COLO668 (cell line): ENCODE results near the gene MRPS30.
"Not testable (repeated sequence)": the region's sequence is repeated elsewhere in the genome, so short reads cannot be mapped to it uniquely, and the experiment has no call there.

Experiments
- DNase-seq: peaks from one replicate; lab custom pipeline; 2025; ENCODE audit not compliant: unreplicated experiment; lab: John Stamatoyannopoulos, UW

The MRPS30 gene

DNA sequence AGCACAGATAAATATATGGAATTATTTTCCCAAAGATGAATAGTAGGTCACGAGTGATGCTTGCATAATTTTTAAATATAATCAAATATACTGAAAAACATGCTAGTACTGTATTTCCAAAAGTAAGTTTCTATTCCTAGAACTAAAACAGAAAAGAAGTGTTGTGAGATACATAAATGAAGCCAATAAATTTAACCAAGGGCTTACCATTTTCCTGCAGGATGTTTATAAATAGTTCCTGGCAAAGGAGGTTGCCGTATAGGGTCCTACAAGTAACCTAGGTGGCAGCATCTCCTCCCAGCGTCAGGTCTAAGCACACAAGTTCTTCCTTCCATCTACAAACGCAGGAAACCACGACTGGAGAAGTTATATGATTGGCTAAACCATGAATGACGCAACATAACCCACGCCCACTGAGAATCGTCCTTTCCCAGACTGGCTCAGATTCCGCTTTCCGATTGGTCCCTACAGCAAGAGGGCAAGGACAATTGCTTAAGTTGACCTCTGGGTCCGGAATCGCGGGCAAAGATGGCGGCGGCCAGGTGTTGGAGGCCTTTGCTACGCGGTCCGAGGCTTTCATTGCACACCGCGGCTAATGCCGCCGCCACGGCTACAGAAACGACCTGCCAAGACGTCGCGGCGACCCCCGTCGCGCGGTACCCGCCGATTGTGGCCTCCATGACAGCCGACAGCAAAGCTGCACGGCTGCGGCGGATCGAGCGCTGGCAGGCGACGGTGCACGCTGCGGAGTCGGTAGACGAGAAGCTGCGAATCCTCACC, at the start of gene MRPS30:
MRPS30 (plus strand) TSS at position 513 of the 780 bp plus-strand sequence; CDS start at position 529, 16 bp downstream.
- peak; percentile 94 for DNase-seq

DNA sequence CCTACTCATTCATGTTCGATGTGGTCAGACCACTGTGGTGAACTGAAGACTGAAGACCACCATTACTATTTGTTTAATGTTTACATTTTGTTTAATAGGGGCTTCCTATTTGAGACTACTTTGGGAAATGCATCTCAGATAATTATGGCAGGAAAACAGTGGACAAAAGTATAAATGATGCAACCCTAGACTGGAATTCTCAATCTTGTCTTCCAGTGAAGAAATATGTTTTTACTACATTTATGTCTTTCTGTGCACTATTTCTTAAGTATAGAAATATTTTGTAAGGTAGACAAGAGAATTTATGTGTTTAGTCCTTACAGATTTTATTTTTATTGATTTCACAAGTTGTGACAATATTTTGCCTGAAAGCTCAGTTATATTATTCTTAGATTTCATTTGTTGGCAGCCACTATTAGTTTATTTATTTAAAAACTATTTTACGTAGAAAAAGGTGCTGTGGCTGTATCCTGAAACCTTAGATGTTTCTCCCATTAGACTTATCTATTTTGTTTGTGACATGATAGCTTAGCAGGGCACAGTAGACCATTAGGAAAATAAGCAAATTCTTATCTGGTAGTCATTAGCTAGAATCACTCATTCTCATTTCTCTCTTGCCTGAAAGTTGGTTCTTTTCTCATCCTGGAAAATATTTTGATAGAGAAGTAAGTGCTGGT, 39.4 kb upstream of the MRPS30 start:
- DNase-seq = no peak

DNA sequence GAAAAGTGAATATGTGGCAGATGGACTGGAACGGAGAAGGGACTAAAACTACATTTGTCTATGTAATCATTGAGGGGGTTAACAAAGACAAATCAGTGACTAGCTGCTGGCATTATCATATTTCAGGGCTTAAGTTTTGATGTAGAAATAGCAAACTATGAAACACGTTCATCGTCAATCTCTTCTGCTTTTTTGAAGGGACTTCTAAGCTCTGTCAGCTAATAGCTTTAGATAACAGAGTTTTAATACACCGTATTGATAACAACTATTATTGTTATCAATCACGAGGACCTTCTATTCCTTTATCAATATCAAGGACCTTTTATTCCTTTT, 38.9 kb upstream of the MRPS30 start:
- no peak for DNase-seq

DNA sequence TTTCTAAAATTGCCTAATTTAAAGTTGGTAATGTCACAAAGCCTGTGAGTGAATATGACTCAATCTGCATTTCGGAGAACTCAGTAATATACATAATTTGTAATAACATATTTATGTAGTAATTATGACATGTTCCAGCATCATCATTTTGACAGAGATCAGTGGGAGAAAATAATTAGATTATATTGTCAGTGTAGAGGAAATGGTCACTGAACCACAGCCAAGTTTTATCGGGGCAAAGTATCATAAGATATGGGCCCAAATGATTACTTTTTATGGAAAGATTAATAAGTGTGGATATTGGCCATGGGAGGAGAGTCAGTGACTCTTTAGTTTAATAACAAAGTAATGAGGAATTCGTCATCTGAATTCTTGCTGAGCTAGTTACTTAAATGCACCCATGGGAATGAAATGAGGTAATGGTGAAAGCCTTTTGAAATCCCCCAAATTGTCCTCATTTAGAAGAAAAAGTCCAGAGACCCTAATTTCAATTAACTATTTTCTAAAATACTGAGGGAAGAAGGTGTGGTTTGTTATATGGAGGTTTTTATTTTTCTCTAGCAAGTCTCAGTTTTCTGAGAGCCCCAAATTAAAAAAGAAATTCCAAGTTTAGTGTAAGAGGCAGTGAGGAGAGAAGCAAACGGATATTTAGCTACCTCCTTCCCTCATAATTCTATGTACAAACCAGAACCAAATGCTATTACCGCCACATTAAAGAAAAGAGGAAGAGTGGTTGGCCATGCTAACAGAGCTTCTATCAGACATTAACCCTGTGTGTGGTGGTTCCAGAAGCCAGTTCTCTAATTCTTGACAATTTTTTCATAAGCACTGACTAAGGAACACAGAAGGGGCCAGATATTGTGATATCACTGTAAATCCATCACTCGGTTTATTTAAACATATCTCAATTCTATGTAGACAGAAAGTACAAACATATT, 37.7 kb upstream of the MRPS30 start:
- no peak for DNase-seq

DNA sequence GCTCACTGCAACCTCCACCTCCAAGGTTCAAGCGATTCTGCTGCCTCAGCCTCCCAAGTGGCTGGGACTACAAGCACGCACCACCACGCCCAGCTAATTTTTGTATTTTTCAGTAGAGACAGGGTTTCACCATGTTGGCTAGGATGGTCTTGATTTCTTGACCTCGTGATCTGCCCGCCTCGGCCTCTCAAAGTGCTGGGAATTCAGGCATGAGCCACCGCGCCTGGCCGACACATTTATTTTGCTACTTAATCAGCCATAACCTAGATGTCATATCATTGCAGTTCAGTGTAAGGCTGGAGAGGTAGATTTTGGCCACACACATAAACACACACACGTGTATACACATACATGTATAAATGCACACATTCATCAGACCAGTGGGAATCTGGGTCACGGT, 36.4 kb upstream of the MRPS30 start:
- DNase-seq = not testable (repeated sequence)

DNA sequence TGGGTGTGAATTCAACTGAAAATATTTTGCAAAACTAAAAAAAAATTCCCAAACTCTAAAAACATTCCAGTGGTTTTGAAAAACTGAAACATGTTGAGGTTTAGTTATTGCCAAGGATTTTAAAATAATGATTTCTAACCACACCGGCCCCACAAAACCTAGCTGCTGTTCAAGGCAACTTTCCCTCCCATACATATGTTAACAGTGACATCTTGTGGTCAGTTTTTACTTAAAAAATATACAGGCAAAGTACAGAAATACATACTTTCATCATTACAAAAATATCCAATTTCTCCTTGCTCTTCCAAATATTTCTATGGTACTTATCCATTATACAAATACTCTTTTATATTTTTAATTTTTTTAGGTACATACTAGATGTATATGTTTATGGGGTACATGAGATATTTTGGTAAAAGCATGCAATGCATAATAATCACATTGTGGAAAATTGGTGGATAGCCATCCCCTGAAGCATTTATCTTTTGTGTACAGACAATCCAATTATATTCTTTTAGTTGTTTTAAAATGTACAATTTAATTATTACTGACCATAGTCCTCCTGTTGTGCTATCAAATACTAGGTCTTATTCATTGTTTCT, 34.4 kb upstream of the MRPS30 start:
- DNase-seq = no peak

DNA sequence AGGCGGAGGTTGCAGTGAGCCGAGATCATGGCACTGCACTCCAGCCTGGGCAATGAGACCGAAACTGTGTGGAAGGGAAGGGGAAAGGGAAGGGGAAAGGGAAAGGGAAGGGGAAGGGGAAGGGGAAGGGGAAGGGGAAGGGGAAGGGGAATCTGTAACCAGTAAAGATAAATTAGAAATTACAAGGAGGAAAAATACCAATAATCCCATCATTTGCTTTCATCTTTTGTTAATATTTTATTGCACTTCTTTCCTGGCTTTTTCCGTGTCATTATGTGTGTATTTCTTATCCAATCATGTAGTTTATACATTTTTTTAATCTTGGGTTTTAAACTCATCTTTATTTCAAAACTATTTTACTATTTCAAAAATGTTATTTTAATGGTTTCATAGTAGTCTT, 29.6 kb upstream of the MRPS30 start:
- no peak for DNase-seq

DNA sequence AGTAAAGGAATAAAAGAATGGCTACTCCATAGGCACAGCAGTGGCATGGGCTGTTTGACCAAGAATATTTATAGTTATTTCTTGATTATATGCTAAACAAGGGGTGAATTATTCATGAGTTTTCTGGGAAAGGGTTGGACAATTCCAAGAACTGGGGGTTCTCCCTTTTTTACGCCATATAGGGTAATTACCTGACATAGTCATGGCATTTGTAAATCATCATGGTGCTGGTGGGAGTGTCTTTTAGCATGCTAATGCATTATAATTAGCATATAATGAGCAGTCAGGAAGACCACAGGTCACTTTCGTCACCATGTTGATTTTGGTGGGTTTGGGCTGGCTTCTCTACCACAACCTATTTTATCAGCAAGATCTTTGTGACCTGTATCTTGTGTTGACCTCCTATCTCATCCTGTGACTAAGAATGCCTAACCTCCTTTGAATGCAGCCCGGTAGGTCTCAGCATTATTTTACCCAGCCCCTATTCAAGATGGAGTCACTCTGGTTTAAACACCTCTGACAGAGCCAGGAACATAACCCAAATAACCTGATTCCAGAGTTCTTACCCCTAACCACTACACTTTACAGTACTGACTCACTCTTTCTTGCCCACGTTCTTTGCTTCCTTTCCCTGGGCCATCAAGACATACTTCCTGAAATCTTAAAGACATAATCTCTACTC, 25.0 kb upstream of the MRPS30 start:
- no peak for DNase-seq

DNA sequence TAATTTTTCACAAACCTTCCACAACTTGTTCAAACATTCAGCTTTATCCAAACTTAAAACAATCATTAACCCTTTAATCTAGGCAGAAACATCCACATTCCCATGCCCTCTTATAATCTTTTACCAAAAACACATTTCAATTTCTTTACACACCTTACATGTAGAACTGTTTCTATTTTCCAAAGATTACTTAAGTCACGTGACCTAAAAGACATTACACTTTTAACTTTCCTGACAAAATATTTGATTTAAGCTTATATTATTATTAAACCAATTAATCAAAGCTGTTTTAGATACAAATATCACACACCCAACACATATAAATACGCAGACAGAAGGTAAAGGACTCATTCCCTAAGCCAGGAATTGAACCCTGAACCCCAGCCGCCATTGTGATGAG, 21.0 kb upstream of the MRPS30 start:
- DNase-seq = no peak

DNA sequence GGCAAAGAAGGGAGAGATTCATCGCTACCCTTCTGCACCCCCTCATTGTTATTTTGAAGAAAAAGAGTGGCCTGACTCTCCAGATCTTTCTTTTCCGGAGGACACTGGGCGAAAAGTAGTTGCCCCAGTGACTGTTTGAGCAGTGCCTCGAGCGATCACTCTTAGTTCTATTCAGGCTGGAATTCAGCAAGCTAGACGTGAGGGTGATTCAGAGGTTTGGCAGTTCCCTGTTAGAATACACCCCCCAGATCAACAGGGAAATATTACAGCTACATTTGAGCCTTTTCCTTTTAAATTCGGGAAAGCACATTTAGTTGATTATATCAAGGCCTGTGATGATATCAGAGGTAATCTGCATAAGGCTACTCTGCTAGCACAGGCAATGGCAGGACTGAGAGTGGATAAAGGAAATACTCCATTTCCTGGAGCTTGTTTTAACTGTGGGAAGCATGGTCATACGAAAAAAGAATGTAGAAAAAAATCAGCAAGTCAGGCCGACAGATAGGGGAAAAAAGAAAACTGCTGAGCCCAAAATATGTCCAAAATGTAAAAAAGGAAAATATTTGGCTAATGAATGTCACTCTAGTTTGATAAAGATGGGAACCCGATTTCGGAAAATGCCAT, 19.3 kb upstream of the MRPS30 start:
- not testable (repeated sequence) for DNase-seq

DNA sequence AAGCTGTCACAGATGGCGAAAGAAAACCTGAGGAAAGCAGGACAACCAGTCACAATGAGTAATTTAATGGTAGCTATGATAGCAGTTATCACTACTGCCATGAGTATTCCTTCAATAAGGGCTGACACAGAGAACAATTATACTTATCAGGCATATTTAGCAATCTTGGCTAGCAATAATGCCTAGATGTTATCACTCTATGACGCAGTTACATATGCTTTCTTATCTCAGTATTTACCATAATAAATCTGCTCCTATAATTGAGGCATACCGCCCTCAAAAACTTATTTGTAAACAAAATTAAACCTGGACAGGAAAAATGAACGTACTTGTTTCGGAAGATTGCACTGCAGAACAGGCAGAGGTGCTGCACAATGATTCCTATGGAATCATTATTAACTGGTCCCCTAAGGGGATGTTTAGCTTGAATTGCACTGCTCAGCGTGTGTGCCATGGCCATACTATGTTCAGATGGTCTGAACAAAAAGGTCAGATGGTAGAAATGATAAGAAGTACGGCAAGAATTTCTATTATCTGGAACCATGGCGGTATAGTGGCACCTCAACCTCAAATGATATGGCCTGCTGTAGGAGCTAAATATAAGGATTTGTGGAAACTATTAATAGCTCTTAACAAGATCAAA, 16.6 kb upstream of the MRPS30 start:
- not testable (repeated sequence) for DNase-seq

DNA sequence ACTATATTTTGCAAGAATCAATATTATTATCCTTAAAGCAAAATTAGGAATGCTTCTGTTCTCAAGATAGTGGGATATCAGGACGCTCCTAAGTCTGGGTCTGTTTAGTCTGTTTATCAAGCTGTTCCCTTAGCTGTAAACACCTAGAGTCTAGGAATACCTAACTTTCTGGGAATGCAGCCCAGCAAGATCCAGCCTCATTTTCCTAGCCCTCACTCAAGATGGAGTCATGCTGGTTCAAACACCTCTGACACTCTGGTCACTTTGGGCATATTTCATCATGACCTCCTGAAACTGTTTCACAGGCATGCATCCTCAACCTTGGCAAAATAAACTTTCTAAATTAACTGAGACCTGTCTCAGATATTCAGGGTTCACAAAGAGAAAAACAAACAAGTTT, 14.4 kb upstream of the MRPS30 start:
- no peak for DNase-seq

DNA sequence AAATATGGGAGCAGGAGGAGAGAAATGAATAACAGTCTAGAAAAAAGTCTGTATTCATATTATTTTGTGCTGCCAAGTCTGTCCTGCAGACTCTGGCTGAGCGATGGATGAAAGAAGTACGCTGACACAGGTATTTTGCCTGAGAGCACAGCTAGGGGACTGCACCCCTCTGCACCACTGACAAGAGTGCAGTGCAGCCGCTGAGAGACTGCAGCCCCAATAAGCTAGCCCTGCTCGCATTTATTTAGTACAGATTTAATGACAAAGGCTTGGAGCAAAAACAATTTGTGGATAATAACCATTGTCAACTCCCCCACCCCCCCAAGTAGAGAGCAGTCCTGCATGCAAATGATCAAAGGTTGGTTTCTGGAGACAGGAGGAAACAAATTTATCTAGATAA, 13.3 kb upstream of the MRPS30 start:
- no peak for DNase-seq

DNA sequence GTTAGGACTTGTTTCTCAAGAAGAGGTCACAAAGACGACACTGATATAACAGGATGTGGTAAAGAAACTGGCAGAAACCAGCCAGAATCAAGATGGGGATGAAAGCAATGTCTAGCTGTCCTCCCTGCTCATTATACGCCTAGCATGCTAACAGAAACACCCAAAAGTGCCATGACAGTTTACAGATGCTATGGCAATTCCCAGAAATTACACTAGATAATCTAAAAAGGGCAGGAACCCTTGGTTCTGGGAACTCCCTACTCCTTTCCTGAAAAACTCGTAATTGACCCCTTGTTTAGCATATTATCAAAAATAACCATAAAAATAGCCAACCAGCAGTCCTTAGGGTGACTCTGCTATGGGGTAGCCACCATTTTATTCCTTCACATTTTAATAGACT, 10.9 kb upstream of the MRPS30 start:
- no peak for DNase-seq

DNA sequence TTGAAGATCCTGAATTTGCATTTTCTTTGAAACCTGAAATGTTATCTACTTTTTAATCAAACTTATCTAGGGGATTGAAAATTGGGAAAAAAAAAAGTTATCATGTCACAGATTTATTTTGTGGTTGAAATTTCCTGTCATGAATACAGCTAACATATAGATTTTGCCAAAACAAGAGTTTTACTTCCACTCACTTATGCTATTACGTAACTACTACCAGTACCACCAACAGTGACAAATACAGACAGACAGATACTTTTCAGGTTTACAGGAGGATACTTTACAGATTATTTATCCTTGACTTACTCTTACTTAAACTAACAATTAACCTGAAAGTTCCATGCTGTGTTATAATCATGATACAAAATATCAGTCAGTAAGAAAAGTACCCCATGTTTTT, 6.8 kb upstream of the MRPS30 start:
- no peak for DNase-seq

DNA sequence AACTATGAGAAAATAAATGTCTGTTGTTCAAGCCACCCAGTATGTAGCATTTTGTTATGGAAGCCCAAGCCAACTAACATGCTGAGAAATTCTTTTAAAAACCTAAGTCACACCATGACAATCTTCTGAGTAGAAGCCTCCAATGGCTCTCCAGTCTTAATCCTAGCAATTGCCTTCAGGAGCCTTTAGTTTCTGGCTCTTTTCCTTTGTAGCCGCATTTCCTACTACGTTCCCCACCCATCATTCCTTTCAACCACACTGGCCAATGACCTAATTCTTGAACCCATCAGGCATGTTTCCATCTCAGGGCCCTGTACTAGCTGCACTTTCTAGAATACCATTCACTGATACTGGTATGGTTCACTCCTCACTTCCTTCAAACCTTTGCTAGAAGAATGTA, 2.1 kb upstream of the MRPS30 start:
- DNase-seq = no peak

DNA sequence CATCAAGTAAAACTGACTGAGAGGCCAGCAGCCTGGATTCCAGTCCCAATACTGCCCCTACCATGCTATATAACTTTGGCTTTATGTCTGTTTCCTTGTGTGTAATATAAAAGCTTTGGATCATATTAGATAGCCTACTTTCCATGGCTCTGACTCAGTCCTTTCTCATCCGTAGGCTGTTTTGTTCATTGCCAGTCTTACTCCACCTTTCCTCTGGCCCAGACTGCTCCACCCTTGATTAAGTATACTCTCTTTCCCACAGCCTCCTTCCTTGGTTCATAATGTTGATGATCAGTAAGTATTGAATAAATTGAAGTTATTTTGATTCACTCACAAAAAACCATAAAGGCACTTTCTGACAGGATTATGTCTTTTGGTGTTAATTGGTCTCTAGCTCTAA, 1.5 kb upstream of the MRPS30 start:
- DNase-seq = no peak

DNA sequence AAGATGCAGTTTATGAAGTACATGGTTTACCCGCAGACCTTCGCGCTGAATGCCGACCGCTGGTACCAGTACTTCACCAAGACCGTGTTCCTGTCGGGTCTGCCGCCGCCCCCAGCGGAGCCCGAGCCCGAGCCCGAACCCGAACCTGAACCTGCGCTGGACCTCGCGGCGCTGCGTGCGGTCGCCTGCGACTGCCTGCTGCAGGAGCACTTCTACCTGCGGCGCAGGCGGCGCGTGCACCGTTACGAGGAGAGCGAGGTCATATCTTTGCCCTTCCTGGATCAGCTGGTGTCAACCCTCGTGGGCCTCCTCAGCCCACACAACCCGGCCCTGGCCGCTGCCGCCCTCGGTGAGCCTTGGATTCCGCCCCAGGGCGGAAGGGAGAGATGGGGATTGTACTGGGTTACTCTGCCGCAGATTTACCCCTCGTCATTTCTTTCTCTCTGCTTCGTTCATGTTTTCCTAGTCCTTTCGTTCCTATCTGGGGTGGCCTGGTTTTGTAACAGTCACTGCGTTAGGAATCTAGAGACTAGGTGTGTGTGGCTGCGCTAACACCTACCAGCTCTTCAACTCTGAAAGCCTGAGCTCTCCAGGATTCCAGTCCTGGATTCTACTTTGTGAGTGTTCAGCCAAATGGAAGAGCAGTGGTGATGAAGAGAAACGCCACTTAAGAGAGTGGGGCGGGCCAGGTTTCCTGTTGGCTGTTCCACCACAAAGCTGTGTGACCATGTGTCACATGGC, 638 bp downstream of the MRPS30 start:
- DNase-seq = peak; percentile 69

DNA sequence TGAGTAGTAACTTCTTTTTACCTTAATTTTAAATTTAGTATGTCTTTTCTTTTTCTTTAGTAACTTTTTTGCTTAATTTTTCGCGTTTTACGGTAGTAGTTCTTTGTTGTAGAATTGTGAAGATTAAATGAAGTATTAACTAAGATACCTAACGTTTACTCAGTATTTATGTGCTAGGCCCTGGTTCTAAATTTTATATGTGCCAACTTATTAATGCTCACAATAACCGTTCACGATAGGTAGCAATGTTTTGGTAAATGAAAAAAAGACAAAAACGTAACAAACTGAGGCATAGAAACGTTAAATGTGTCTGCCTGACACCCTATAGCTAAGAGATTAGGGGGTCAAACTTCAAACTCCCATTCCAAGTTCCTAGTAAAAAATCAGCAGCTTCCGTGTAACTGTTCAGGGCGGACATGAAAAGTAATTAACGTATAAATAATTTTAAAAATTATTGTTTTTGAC, 1.2 kb downstream of the MRPS30 start:
- no peak for DNase-seq
